Measurements from ENCODE around the gene RYR2. TPM values are rescaled to one million over a fixed set of nuclear protein-coding genes. Genes with fewer than 3 reads are reported as not detected.

Gene RYR2
- total RNA-seq, 4 donors from 2014 or later, result 0.23 to 4.6 (median 0.89) TPM

DNA sequence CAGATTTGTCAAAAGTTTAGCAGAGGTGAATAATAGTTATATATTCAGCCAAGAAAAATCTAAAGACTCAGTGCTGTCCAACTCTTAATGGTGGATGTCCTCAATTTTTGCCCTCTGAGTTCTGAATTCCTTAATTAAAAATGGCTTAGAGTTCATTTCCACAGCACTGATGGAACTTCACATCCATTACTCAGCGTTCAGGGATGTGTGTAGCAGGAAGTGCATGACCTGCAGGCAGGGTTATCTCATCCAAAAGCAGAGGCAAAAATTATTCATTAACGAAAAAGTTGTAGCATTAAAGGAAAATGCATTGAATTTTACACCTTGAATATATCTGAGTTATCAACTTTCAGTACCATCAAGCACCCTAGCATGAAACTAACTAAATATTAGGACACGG is 752.1 kb downstream of the RYR2 start:
- Histone ChIP-seq H3K27ac (no peak overlapping the region), H3K27me3 (no peaks in the 10 kb centered on the region), H3K9me3 (no peaks in the 10 kb centered on the region), H3K36me3 (no peaks in the 10 kb centered on the region), H3K4me3 (no peak overlapping the region), H3K4me1 (no peaks in the 10 kb centered on the region)
- no peak for DNase-seq
- WGBS, 2 donors, result 21 to 22% methylated on average over 3 of the region's 3 CpGs
- TF ChIP-seq POLR2A (IDR thresholded peaks at IDR 0.05), result no peak
- TF ChIP-seq, protein P1, sequence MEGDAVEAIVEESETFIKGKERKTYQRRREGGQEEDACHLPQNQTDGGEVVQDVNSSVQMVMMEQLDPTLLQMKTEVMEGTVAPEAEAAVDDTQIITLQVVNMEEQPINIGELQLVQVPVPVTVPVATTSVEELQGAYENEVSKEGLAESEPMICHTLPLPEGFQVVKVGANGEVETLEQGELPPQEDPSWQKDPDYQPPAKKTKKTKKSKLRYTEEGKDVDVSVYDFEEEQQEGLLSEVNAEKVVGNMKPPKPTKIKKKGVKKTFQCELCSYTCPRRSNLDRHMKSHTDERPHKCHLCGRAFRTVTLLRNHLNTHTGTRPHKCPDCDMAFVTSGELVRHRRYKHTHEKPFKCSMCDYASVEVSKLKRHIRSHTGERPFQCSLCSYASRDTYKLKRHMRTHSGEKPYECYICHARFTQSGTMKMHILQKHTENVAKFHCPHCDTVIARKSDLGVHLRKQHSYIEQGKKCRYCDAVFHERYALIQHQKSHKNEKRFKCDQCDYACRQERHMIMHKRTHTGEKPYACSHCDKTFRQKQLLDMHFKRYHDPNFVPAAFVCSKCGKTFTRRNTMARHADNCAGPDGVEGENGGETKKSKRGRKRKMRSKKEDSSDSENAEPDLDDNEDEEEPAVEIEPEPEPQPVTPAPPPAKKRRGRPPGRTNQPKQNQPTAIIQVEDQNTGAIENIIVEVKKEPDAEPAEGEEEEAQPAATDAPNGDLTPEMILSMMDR (IDR thresholded peaks at IDR 0.05), result no peak
- intact Hi-C loops (cut with DNase I), result no loop called here

DNA sequence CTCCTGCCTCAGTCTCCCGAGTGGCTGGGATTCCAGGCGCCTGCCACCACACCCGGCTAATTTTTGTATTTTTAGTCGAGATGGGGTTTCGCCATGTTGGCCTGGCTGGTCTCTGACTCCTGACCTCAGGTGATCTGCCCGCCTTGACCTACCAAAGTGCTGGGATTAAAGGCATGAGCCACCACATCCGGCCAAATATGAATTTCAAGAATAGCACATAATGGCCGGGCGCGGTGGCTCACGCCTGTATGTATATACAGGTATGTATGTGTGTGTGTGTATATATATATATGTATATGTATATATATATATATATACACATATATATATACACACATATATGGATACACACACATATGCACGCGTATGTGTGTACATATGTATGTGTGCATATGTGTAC is 753.6 kb downstream of the RYR2 start:
- Histone ChIP-seq H3K27ac (no peak overlapping the region), H3K4me1 (no peaks in the 10 kb centered on the region), H3K27me3 (no peaks in the 10 kb centered on the region), H3K9me3 (no peaks in the 10 kb centered on the region), H3K4me3 (no peak overlapping the region), H3K36me3 (no peaks in the 10 kb centered on the region)
- no peak for DNase-seq
- TF ChIP-seq, protein P1 (IDR thresholded peaks at IDR 0.05), result no peak
- TF ChIP-seq POLR2A (IDR thresholded peaks at IDR 0.05), result no peak
- intact Hi-C loops (cut with DNase I), result no loop called here
- WGBS, 2 donors, result 79 to 80% methylated on average over 7 to 10 of the region's 13 CpGs

DNA sequence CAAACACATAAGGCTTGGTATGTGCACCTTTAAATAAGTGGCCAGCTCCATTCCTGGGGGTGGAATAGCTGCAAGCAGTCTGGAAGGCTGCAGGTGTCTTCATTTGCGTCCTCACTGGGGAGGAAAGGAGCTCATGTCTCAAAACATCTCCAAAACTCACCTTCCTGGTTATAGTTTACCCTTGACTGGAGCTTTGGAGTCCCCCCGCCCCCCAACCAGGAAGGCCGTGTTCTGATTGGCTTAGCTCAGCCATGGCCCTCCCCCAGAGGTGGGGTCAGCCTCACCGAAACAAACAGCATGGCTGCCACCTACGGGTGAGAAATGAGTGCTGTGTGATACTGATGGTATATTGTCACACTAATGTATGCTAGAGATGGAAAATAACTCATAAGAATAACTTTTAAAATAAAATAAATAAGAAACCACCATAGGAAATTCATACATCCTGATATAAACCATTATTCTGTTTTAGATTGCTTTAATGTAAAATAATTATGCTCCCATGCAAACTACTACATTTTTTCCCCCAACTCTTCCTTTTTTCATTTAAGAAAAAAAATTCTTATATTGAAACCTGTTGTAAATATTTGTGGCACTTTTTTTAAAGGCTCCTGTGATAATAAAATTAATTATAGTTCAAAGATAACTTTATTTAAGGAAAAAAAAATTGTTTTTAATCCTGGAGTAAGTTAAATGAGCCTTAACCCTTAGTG is 757.9 kb downstream of the RYR2 start:
- Histone ChIP-seq H3K9me3 (no peaks in the 10 kb centered on the region), H3K4me3 (no peak overlapping the region), H3K27me3 (no peaks in the 10 kb centered on the region), H3K4me1 (no peaks in the 10 kb centered on the region), H3K36me3 (no peaks in the 10 kb centered on the region), H3K27ac (no peak overlapping the region)
- no peak for TF ChIP-seq POLR2A (IDR thresholded peaks at IDR 0.05)
- TF ChIP-seq, protein P1 (IDR thresholded peaks at IDR 0.05), result peak in 2 of 6 experiments; percentile 20 to 29
- 54 to 57% methylated on average over 3 to 4 of the region's 5 CpGs for WGBS, 2 donors
- DNase-seq, result no peak
- intact Hi-C loops (cut with DNase I), result no loop called here

DNA sequence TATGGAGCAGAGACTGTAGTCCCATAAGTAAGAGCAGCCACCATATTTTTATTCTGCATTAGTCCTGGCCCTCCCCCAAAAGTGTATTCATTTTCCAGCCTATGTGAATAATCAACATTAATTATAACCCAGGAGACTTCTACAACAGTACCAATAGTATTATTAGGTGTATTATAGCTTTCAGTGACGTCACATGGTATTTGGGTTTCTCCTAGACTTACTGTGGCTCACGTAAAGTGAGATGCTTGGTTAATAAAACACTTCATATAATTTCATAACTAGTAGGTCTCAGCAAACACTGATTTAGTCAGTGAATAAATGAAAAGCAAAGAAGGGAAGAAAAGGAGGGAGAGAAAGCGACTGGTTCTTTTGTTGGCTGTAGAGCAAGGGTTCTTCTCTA is 762.5 kb downstream of the RYR2 start:
- 72 to 78% methylated on average over 3 of the region's 3 CpGs for WGBS, 2 donors
- Histone ChIP-seq H3K36me3 (no peaks in the 10 kb centered on the region), H3K4me3 (no peak overlapping the region), H3K9me3 (no peaks in the 10 kb centered on the region), H3K27ac (no peak overlapping the region), H3K27me3 (no peaks in the 10 kb centered on the region), H3K4me1 (no peaks in the 10 kb centered on the region)
- no peak for DNase-seq
- TF ChIP-seq, protein P1 (IDR thresholded peaks at IDR 0.05), result no peak
- TF ChIP-seq POLR2A (IDR thresholded peaks at IDR 0.05), result no peak
- intact Hi-C loops (cut with DNase I), result no loop called here

DNA sequence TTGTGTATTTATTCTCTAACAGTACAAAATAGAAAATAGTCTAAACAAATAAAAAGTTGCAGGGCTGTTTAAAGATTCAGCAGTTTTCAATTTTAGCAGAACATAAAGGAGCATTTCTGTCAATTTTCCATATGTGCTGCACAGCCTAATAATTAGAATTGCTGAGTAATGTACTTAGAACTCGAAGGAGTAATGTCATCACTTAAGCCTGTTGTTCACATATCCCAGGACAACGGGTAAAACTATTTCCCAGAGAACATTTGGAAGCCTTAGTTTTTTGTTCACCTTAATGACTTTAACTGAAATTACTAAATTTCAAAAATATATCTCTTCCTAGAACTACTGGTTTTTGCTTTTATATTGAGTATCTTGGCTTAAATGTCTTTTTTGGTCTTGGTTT is 767.1 kb downstream of the RYR2 start:
- no peak for DNase-seq
- no peaks in the 10 kb centered on the region for H3K9me3 ChIP-seq
- 48 to 58% methylated on average over 2 of the region's 2 CpGs for WGBS, 2 donors
- H3K36me3 ChIP-seq, result no peaks in the 10 kb centered on the region
- intact Hi-C loops (cut with DNase I), result no loop called here
- H3K4me1 ChIP-seq, result no peaks in the 10 kb centered on the region
- no peak overlapping the region for H3K27ac ChIP-seq
- no peaks in the 10 kb centered on the region for H3K27me3 ChIP-seq
- TF ChIP-seq, protein P1 (IDR thresholded peaks at IDR 0.05), result no peak
- TF ChIP-seq POLR2A (IDR thresholded peaks at IDR 0.05), result no peak
- H3K4me3 ChIP-seq, result no peak overlapping the region

Data from esophagus squamous epithelium (tissue), 5 donors.